H1 (cell line): ENCODE measurements around the gene MAGT1. TPM values are rescaled to one million over a fixed set of nuclear protein-coding genes. Genes with fewer than 3 reads are reported as not detected.
"Not testable (repeated sequence)": the region's sequence is repeated elsewhere in the genome, so short reads cannot be mapped to it uniquely, and the experiment has no call there.

Experiments used
- CTCF ChIA-PET: fragments of 300-600 bp; sonication (Branson Sonifier 250); formaldehyde crosslinking; loops from one replicate; lab custom pipeline; 2021; ENCODE audit not compliant: partially characterized antibody; lab: Charles Lee
- POLR2A ChIA-PET: fragments of 300-600 bp; sonication (Branson Sonifier 250); formaldehyde crosslinking; loops from one replicate; lab custom pipeline; 2021; ENCODE audit warnings: inconsistent platforms; ENCODE audit not compliant: partially characterized antibody; lab: Charles Lee
- DNase-seq, 2 experiments: peaks; one replicate each; pipeline versions ENCODE4 v3.0.0 to v3.0.0-alpha.2; 2010 to 2022; ENCODE audit warnings: low spot score in 2 of 2, low read depth in 1 of 2, mixed read lengths in 1 of 2
- FAIRE-seq: peaks from 2 replicates; lab custom pipeline; 2011; peaks lifted over from hg19 to GRCh38; lab: Jason Lieb, UNC
- H2AFZ ChIP-seq: 2 replicates; pipeline ENCODE4 v1.8.1; 2012; ENCODE audit warnings: low read length, inconsistent platforms
- H2AK5ac ChIP-seq: 2 replicates; pipeline ENCODE4 v1.6.1; 2013; ENCODE audit warnings: low read depth, low read length
- H2BK120ac ChIP-seq: replicated peaks from 2 replicates; pipeline ENCODE3; 2013; ENCODE audit warnings: low read depth, low read length, inconsistent platforms
- H2BK12ac ChIP-seq: 2 replicates; pipeline ENCODE4 v1.6.1; 2013; ENCODE audit warnings: low read depth, low read length
- H2BK15ac ChIP-seq: 2 replicates; pipeline ENCODE4 v1.6.1; 2013; ENCODE audit warnings: low read length
- H2BK20ac ChIP-seq: 2 replicates; pipeline ENCODE4 v1.6.1; 2013; ENCODE audit warnings: low read length
- H2BK5ac ChIP-seq: 2 replicates; pipeline ENCODE4 v1.6.1; 2013; ENCODE audit warnings: low read depth, low read length
- H3K14ac ChIP-seq: 2 replicates; pipeline ENCODE4 v1.6.1; 2013; ENCODE audit warnings: inconsistent platforms; ENCODE audit not compliant: insufficient read length
- H3K18ac ChIP-seq: 2 replicates; pipeline ENCODE4 v1.6.1; 2013; ENCODE audit warnings: low read length; ENCODE audit errors: extremely low read depth
- H3K23ac ChIP-seq: 2 replicates; pipeline ENCODE4 v1.6.1; 2013; ENCODE audit warnings: inconsistent platforms; ENCODE audit not compliant: insufficient read length
- H3K23me2 ChIP-seq: 2 replicates; pipeline ENCODE4 v1.6.1; 2013; ENCODE audit warnings: low read depth, low read length
- H3K27ac ChIP-seq: 2 replicates; pipeline ENCODE4 v1.6.1; 2011; ENCODE audit warnings: low read depth, low read length, inconsistent platforms
- H3K27me3 ChIP-seq, 4 experiments: replicated peaks in 1 of 4; 1 replicate in 1 of 4; 2 replicates in 3 of 4; pipeline versions ENCODE4 v1.6.1 to v1.8.1; 2011 to 2013; ENCODE audit warnings: low read length in 3 of 4, mild to moderate bottlenecking in 3 of 4, inconsistent platforms in 2 of 4, mixed read lengths in 2 of 4, moderate library complexity in 1 of 4; ENCODE audit not compliant: control insufficient read depth in 3 of 4, insufficient read depth in 3 of 4; ENCODE audit errors: extremely low read depth in 1 of 4
- H3K36me3 ChIP-seq, 4 experiments: 2 replicates each; pipeline versions ENCODE4 v1.6.1 to v1.8.1; 2011 to 2013; ENCODE audit warnings: mild to moderate bottlenecking in 4 of 4, low read length in 3 of 4, moderate library complexity in 2 of 4, control low read depth in 1 of 4, inconsistent platforms in 1 of 4; ENCODE audit not compliant: insufficient read depth in 4 of 4, control insufficient read depth in 2 of 4
- H3K4ac ChIP-seq: replicated peaks from 2 replicates; pipeline ENCODE3; 2013; ENCODE audit warnings: low read length, low read depth, mixed read lengths, inconsistent platforms; ENCODE audit not compliant: insufficient read length
- H3K4me1 ChIP-seq, 4 experiments: replicated peaks in 1 of 4; 1 replicate in 1 of 4; 2 replicates in 3 of 4; pipeline versions ENCODE4 v1.6.1 to v1.8.1; 2011 to 2013; ENCODE audit warnings: low read length in 3 of 4, inconsistent platforms in 2 of 4, mixed read lengths in 1 of 4; ENCODE audit not compliant: insufficient read depth in 4 of 4, control insufficient read depth in 3 of 4
- H3K4me2 ChIP-seq, 2 experiments: 2 replicates each; pipeline versions ENCODE4 v1.6.1 to v1.8.1; 2011 to 2013; ENCODE audit warnings: low read depth in 2 of 2, low read length in 2 of 2, control low read depth in 1 of 2, inconsistent platforms in 1 of 2, mild to moderate bottlenecking in 1 of 2; ENCODE audit not compliant: insufficient read depth in 1 of 2
- H3K4me3 ChIP-seq, 4 experiments: fragments of 200-600, 300-600 bp in 1 of 4; sonication (generic), shearing (Covaris generic), sonication (Bioruptor Twin) in 1 of 4; 2 replicates each; pipeline versions ENCODE4 v1.5.1 to v1.8.1; 2011 to 2016; ENCODE audit warnings: low read length in 4 of 4, low read depth in 3 of 4, control low read depth in 2 of 4, inconsistent platforms in 2 of 4, mild to moderate bottlenecking in 2 of 4, mixed read lengths in 1 of 4, moderate library complexity in 1 of 4; ENCODE audit not compliant: insufficient read depth in 2 of 4; ENCODE audit errors: extremely low read depth in 1 of 4
- H3K56ac ChIP-seq: replicated peaks from 2 replicates; pipeline ENCODE3; 2013; ENCODE audit warnings: low read depth, mild to moderate bottlenecking, mixed read lengths, low read length, inconsistent platforms; ENCODE audit not compliant: insufficient read length
- H3K79me1 ChIP-seq: 2 replicates; pipeline ENCODE4 v1.6.1; 2013; ENCODE audit warnings: low read depth, low read length, control low read depth
- H3K79me2 ChIP-seq, 2 experiments: 2 replicates each; pipeline versions ENCODE4 v1.6.1 to v1.8.1; 2012 to 2013; ENCODE audit warnings: low read length in 2 of 2, mild to moderate bottlenecking in 2 of 2, inconsistent platforms in 1 of 2; ENCODE audit not compliant: insufficient read depth in 2 of 2, control insufficient read depth in 1 of 2
- H3K9ac ChIP-seq, 4 experiments: replicated peaks in 1 of 4; 1 replicate in 1 of 4; 2 replicates in 3 of 4; pipeline versions ENCODE4 v1.6.1 to v1.8.1; 2011 to 2013; ENCODE audit warnings: low read depth in 3 of 4, low read length in 3 of 4, control low read depth in 2 of 4, mild to moderate bottlenecking in 2 of 4, moderate library complexity in 2 of 4, inconsistent platforms in 1 of 4; ENCODE audit errors: extremely low read depth in 1 of 4
- H3K9me3 ChIP-seq, 2 experiments: 2 replicates each; pipeline versions ENCODE4 v1.6.1 to v1.8.1; 2012 to 2013; ENCODE audit warnings: mild to moderate bottlenecking in 2 of 2, moderate library complexity in 2 of 2, control low read depth in 1 of 2, inconsistent platforms in 1 of 2, low read depth in 1 of 2, low read length in 1 of 2, mixed read lengths in 1 of 2; ENCODE audit not compliant: insufficient read depth in 2 of 2
- H4K20me1 ChIP-seq, 2 experiments: replicated peaks in 1 of 2; 2 replicates each; pipeline versions ENCODE3 to v1.8.1; 2011 to 2013; ENCODE audit warnings: inconsistent platforms in 2 of 2, low read length in 2 of 2, mild to moderate bottlenecking in 1 of 2; ENCODE audit not compliant: insufficient read depth in 2 of 2, control insufficient read depth in 1 of 2
- H4K5ac ChIP-seq: 2 replicates; pipeline ENCODE4 v1.6.1; 2013; ENCODE audit warnings: low read length, low read depth, mixed read lengths, inconsistent platforms; ENCODE audit not compliant: insufficient read length
- H4K8ac ChIP-seq: 2 replicates; pipeline ENCODE4 v1.8.0; 2013; ENCODE audit warnings: mild to moderate bottlenecking, moderate library complexity, low read length, inconsistent platforms; ENCODE audit not compliant: insufficient read depth; ENCODE audit errors: extremely low read depth
- H4K91ac ChIP-seq: replicated peaks from 2 replicates; pipeline ENCODE3; 2013; ENCODE audit warnings: low read length, mixed read lengths, inconsistent platforms; ENCODE audit not compliant: insufficient read length
- WGBS, 2 experiments: shearing (Covaris generic) in 1 of 2; methylation state at CpG; one replicate each; pipeline versions ENCODE4 v1.1.6 to v1.1.7; 2013 to 2015; ENCODE audit warnings: low lambda C conversion rate in 2 of 2, mixed read lengths in 2 of 2, inconsistent platforms in 1 of 2, low coverage in 1 of 2, missing lambda C conversion rate in 1 of 2; ENCODE audit not compliant: insufficient replicate concordance in 2 of 2, insufficient coverage in 1 of 2, insufficient read length in 1 of 2; ENCODE audit errors: extremely low coverage in 1 of 2, missing lambda C conversion rate in 1 of 2; 5-methylcytosine and 5-hydroxymethylcytosine counted together
- polyA plus RNA-seq, 7 experiments: library from polyadenylated mRNA; depleted of rRNA in 3 of 7; stranded (reverse) in 5 of 7; unstranded in 2 of 7; fragments of >200 nt in 5 of 7; fragments of 200-250 nt in 2 of 7; gene quantifications; 1 replicate in 5 of 7; 2 replicates in 1 of 7; 4 replicates in 1 of 7; pipeline versions ENCODE4 v1.2.1 to v1.2.3, GENCODE V29; 2011 to 2013; ENCODE audit warnings: missing spikeins in 2 of 7, mixed read lengths in 2 of 7
- total RNA-seq: library from RNA; stranded (reverse); fragmentation: NEBNext Ultra II Directional; extraction: Animal tissue kit (Norgen Biotek cat#: 25700); gene quantifications from 2 replicates; pipeline ENCODE4 v1.2.1, GENCODE V29; 2021

MAGT1 gene
- total and polyA plus RNA-seq, 2 of the 8 experiments (the other 6 are each of a cell fraction or from before 2014, with no cell fraction given), result 14.4 to 47.6 TPM

DNA sequence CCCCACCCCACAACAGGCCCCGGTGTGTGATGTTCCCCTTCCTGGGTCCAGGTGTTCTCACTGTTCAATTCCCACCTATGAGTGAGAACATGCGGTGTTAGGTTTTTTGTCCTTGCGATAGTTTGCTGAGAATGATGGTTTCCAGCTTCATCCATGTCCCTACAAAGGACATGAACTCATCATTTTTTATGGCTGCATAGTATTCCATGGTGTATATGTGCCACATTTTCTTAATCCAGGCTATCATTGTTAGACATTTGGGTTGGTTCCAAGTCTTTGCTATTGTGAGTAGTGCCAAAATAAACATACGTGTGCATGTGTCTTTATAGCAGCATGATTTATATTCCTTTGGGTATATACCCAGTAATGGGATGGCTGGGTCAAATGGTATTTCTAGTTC, 13.8 kb downstream of the MAGT1 start:
- H3K18ac ChIP-seq, H3K23me2 ChIP-seq, H3K23ac ChIP-seq, H2AK5ac ChIP-seq, H3K4me1 ChIP-seq, H4K8ac ChIP-seq, DNase-seq, H3K27me3 ChIP-seq, H3K4me3 ChIP-seq, H2BK120ac ChIP-seq, H3K79me1 ChIP-seq, H3K9ac ChIP-seq, H3K14ac ChIP-seq, H3K36me3 ChIP-seq, H2BK15ac ChIP-seq, POLR2A ChIA-PET, H2AFZ ChIP-seq, CTCF ChIA-PET, H3K9me3 ChIP-seq, H3K27ac ChIP-seq, H2BK5ac ChIP-seq, H4K5ac ChIP-seq, H3K4me2 ChIP-seq, H3K4ac ChIP-seq, H4K91ac ChIP-seq, H3K79me2 ChIP-seq, FAIRE-seq, H2BK12ac ChIP-seq, H2BK20ac ChIP-seq, H3K56ac ChIP-seq, H4K20me1 ChIP-seq: not testable (repeated sequence)
- WGBS, 2 experiments, result 97% methylated on average over 3 of the region's 4 CpGs; no CpG with 5 or more reads in 1 of the 2 experiments
